HG02943 (cell line): Measurements from ENCODE around the gene CDH24.
"Not testable (repeated sequence)": the region's sequence is repeated elsewhere in the genome, so short reads cannot be mapped to it uniquely, and the experiment has no call there.

ENCODE experiments used
- ATAC-seq: cut with Tn5 transposase; IDR thresholded peaks from one replicate; pipeline ENCODE4 v1.9.1; 2021; ENCODE audit warnings: mild to moderate bottlenecking, low read depth, moderate library complexity; ENCODE audit not compliant: unreplicated experiment

The CDH24 gene

DNA sequence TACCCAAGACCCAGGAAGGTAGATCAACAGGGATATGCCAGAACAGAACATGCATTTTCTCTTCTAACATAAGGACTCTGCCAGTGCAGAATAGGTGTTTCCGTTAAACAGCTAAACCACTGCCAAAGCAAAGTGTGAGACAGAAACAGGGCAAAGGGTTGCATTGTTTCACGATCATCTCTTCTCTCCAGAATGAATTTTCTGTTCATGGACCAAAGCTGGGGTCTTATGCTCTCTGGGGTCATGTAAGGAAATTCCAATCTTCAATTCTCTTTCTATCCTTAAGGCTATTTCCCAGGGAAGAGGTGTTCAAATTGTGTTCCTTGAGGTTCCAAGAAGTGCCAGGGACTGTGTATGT, 33.5 kb downstream of the CDH24 start:
- no peak for ATAC-seq

DNA sequence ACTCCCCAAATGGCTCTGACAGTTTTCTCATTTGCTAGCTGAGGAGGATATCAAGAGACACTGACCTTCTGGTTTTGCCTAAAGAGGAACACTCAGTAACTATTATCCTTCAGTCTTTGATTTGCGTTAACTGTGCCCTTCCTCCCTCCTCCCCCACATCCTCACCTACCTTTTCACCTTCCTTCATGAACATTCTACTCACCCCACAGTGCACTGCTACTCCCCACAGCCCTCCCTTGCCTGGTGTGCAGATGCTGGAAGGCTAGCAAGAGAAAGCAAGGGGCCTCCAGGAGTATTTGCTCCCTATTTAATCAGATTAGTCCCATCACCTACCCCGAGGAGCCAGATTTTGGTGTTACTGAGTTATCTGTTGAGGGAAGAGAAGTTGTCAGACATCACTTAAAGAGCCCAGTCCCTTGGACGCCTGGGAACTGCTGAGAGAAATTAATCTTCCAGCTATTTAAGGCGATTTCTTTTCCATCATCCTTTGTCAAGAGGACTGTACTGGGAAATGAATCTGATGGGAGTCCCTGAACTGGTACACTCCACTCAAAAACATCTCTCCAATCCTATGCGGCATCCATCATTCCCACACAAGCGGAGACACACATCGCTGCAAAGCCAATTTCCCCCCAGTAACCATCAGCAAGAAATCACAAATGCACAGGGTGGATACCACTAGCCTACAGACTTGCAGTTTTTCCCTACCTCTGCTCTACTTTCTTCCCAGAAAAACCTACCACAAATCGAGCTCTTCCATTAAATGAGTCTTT, 34.1 kb downstream of the CDH24 start:
- no peak for ATAC-seq

GRCh38 chr14:23021889-23022442, 35.4 kb downstream of the CDH24 start:
- no peak for ATAC-seq

DNA sequence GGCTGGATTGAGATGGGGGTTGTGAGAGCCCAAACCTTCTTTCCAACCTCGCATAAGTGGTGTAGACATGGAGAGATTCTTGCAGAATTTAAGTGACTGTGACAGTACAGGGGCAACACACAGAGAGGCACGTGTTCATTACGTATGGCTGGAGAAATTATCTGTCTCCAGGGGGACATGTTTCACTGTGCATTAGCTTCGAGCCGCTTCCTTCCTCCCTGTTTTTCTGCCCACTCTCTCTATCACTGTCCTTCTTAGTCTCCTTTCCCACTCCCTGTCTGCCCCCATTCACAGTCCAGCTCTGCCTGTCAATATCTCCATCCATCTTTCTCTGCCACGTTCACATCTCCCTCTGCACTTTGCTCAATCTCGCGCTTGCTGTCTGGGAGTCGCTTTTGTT, 35.9 kb downstream of the CDH24 start:
- ATAC-seq, result no peak

DNA sequence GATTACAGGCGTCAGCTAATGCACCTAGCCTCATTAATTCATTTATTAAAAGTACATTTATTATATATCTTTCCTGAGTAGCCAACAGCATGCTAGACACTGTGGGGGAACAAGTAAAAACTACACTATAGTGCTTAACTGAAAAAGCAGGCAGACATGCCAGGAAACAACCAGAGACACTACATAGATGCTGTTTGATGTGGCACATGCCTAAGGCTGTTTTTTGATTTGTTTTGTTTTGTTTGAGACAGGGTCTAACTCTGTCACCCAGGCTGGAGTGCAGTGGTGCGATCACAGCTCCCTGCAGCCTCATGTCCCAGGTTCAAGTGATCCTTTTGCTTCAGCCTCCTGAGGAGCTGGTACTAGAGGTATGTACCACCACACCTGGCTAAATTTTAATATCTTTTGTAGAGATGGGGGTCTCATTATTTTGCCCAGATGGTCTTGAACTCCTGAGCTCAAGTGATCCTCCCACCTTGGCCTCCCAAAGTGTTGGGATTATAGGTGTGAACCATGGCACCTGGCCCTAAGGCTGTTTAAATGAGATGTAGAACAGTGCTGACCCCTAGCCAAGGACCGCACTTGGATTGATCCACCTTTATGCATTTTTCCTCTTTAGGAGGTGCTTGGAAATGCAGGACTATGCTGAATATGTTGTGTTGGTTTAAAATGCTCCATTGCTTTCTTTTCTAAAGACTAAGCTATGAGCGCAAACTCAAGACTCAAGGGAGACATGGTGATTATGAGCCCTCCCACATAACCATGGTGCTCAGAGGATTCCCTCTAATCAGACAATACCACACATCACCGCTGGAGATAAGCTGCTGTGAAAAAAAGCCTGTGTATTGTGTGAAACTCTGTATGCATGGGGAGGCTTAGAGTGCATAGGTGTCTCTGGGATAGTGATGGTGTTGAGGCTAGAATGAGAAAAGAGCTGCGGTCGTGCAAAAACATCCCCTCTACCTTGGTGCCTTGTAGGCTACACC, 36.9 kb downstream of the CDH24 start:
- ATAC-seq, result no peak

DNA sequence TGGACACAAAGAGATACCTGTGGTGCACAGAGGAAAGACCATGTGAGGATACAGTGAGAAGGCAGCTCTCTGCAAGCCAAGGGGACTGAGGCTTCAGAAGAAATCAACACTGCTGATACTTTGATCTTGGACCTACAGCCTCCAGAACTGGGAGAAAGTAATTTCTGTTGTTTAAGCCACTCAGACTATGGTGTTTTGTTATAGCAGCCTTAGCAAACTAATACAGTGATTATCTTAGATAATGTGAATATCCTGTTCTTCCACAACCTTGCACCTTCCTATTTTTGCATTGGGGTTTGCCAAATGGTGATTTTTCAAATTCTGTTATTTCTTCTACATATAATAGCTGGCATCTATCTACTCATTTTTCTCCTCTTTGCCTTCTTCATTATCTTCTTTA, 39.2 kb downstream of the CDH24 start:
- ATAC-seq, result no peak

GRCh38 chr14:23017091-23017490, 40.2 kb downstream of the CDH24 start:
- ATAC-seq, result no peak

DNA sequence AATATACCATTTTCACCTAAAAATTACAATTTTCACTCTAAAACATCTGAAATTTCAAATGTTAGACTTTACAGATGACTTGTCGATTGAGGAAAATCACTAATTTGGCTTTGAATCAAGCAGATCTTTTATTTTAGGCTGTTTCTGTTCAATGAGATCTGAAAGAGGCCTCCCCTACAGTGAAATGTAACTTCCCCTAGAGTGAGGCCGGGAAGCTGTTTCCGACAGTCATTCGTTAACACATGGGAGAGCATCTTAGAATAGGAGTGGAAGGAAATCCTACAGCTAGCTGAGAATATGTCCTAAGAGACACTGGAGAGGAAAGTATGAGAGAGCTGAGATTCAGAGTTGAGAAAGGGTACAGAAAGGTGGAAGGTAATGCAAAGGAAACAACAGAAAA, 41.7 kb downstream of the CDH24 start:
- no peak for ATAC-seq

- not testable (repeated sequence) for ATAC-seq
Observed at GRCh38 chr14:23013749-23014054, 43.6 kb downstream of the CDH24 start.

DNA sequence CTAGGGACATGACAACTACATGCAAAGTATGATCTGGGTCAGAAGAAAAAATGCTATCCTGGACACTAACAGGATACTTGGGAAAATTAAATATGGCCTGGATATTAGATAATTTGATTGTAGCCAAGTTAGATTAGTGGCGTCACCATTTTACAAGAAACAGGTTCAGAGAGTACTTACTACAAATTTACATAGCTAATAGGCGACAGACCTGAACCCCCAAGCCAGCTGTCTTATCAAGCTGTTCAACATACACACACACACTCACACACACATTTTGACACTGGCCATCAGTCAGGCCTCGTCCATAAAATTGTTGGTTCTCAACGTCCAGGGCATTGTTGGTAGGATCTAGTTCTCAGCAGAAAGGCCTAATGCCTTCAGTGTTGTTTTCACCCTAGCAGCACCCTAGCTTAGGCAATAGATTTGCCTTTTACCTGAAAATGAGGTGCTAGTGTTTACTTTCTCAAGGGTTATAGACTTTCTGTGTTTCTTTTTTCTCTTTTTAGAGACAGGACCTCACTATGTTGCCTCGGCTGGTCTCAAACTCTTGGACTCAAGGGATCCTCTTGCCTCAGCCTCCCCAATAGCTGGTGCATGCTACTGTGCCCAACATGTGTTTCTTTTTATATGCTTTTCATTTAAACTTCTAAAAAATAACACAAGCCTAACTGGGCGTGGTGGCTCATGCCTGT, 44.1 kb downstream of the CDH24 start:
- ATAC-seq, result no peak

GRCh38 chr14:23009939-23010726, 47.2 kb downstream of the CDH24 start, which contains the start of gene C14orf93:
C14orf93 (minus strand) TSS chr14:23010143; CDS start chr14:22999023, 11,120 bp downstream.
- ATAC-seq, result peak; percentile 33

- no peak for ATAC-seq
Observed at GRCh38 chr14:23009483-23009938, 47.8 kb downstream of the CDH24 start.

DNA sequence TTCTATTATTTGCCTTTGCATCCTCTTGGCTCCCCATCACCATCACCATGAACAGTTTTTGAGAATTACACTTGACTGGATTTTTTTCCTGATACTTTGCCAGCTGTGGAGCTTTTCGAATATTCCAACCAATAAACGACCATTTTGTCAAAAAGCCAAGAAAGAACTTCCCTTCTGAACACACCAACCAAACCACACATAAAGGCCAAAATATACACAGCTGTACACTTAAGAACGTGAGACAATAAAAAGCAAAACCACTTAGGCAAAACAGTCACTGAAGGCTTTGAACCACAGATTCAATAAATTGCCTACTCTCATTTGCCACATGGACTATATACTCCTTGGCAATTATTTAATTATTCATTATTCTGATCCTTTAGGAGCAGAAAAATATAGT, 48.5 kb downstream of the CDH24 start:
- no peak for ATAC-seq

GRCh38 chr14:23006544-23007419, 50.5 kb downstream of the CDH24 start:
- peak; percentile 92 for ATAC-seq

GRCh38 chr14:23006188-23006534, 51.2 kb downstream of the CDH24 start:
- no peak for ATAC-seq

DNA sequence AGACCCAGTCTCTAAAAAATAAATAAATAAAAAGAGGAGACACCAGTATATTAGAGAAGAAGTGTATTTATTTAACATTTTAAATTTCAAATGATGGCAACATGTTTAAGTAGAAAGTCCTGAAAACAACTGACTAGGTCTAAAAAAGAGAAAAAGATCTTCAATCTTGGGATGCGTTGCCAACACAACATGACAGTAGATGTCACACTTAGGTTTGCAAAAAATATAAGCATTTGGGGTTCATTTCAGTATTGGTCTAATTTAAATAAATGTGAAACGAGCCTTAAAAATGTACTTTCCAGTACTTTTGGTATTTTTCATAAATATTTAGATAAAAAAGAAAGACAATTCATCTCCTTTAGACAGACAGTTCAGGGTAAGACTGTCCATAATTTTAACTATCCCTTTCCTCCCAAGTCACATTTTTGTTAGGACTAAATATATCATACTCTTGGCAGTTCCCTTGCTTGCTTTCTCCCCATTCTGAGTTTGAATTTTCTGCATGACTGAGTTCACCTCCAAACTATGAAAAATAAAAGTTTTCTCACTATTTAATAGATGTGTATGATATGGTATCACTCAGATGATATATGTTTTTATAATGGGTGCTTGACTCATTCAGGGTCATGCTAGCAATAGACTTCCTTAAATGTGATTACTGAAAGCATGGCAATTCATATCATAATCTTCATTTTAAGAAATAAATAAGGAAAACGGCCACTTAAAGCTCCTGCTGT, 51.7 kb downstream of the CDH24 start:
- ATAC-seq, result no peak

GRCh38 chr14:23004274-23004673, 53.0 kb downstream of the CDH24 start:
- not testable (repeated sequence) for ATAC-seq

- no peak for ATAC-seq
Observed at GRCh38 chr14:23002592-23002991, 54.7 kb downstream of the CDH24 start.
